Heart right ventricle (tissue), 16 donors: ENCODE data around the gene C2CD2. TPM values are rescaled to one million over a fixed set of nuclear protein-coding genes. Genes with fewer than 3 reads are reported as not detected.

Experiments used
- ATAC-seq, 8 donors: fragments of 200-7000 bp; cut with Tn5 transposase; one replicate each; pipeline ENCODE4 v1.9.1; 2020; ENCODE audit warnings: mild to moderate bottlenecking in 8 of 8, moderate library complexity in 8 of 8, moderate number of reproducible peaks in 1 of 8
- DNase-seq, 2 donors: peaks; one replicate each; pipeline ENCODE4 v3.0.0-alpha.2; 2020
- H3K27ac ChIP-seq, 10 donors: fragments of 200-600 bp; sonication (generic) in 2 of 10; one replicate each; pipeline versions ENCODE4 v1.5.0 to v1.8.0; 2020 to 2022; ENCODE audit warnings: mild to moderate bottlenecking in 3 of 10
- H3K27me3 ChIP-seq, 7 donors: fragments of 200-600 bp; one replicate each; pipeline ENCODE4 v1.8.0; 2021 to 2022; ENCODE audit warnings: mild to moderate bottlenecking in 2 of 7
- H3K36me3 ChIP-seq, 9 donors: fragments of 200-600 bp; sonication (generic) in 1 of 9; one replicate each; pipeline versions ENCODE4 v1.5.0 to v1.8.0; 2020 to 2022; ENCODE audit warnings: mild to moderate bottlenecking in 2 of 9
- H3K4me1 ChIP-seq, 9 donors: fragments of 200-600 bp; sonication (generic) in 1 of 9; one replicate each; pipeline versions ENCODE4 v1.5.0 to v1.8.0; 2020 to 2022; ENCODE audit warnings: mild to moderate bottlenecking in 4 of 9
- H3K4me3 ChIP-seq, 10 donors: fragments of 200-600 bp; sonication (generic) in 2 of 10; one replicate each; pipeline versions ENCODE4 v1.5.0 to v1.8.0; 2020 to 2022; ENCODE audit warnings: mild to moderate bottlenecking in 7 of 10, moderate library complexity in 2 of 10
- H3K9me3 ChIP-seq, 11 donors: fragments of 200-600 bp in 10 of 11; sonication (generic) in 2 of 11; one replicate each; pipeline versions ENCODE4 v1.5.0 to v1.8.0; 2013 to 2022; ENCODE audit warnings: mild to moderate bottlenecking in 2 of 11, control low read depth in 1 of 11, moderate library complexity in 1 of 11
- WGBS, 2 donors: extraction: QIAGEN DNeasy Blood & Tissue Kit; methylation state at CpG; one replicate each; pipeline ENCODE4 v1.1.7; 2013; ENCODE audit warnings: inconsistent platforms in 1 of 2; 5-methylcytosine and 5-hydroxymethylcytosine counted together
- intact Hi-C, 10 donors: fragments of 100-400 bp; cut with DNase I; formaldehyde crosslinking; loops; one replicate each; pipeline versions ENCODE4 v1.11.1 to v1.14.2; 2022
- polyA plus RNA-seq, 2 donors: library from polyadenylated mRNA; stranded (reverse); fragments of 200-250 nt; gene quantifications; one replicate each; pipeline ENCODE4 v1.2.3, GENCODE V29; 2013
- total RNA-seq, 10 donors: library from RNA; stranded (reverse); fragmentation: NEBNext Ultra II Directional in 3 of 10; extraction: Animal tissue kit (Norgen Biotek cat#: 25700) in 3 of 10; gene quantifications; one replicate each; pipeline versions ENCODE4 v1.2.1 to v1.2.4, GENCODE V29; 2021 to 2023
- TF ChIP-seq, protein P1 (sequence below), 9 donors: fragments of 200-600 bp; sonication (generic) in 2 of 9; IDR thresholded peaks; one replicate each; pipeline versions ENCODE4 v1.5.0 to v1.8.0; 2021 to 2022; ENCODE audit warnings: antibody characterized with exemption in 9 of 9, mild to moderate bottlenecking in 5 of 9, moderate library complexity in 1 of 9
- donor health status: Arrhythmogenic right ventricular cardiomyopathy.
- donor health status: ischemic (EF 13 %, LVEDD 7.1; RV severe dilation, severe dysfunction).
- donor health status: healthy with polysubstance abuse.
- donor health status: DM: no; HTN: yes; CAD: no.
- donor health status: DM: no; HTN: no; CAD: no.
- donor health status: ischemic (EF 25% LVEDD 6.9; RV normal size, moderate dysfunction).
- donor health status: ischemic (EF 25% LVEDD 5.7; RV mildly dilated, moderate dysfunction).
- donor health status: healthy.
- donor health status: DM: yes; HTN: yes; CAD: no.
- donor health status: Ischemic cardiomyopathy.
- donor health status: ischemic (EF 35%, LVEDD 5.7; RV mildly dilated, moderate dysfunction).
- donor health status: nonischemic (EF 11% LVEDD 7.7; RV severe dilation, severe dysfunction).
- donor health status: DM: yes; HTN: yes; CAD: no.
- donor health status: PGD.
- donor health status: ischemic (EF 29% LVEDD 5.4; RV normal size, mild dysfunction).
- donor health status: nonischemic (EF 23%, LVEDD 6.1; RV moderate dilation, normal function).

C2CD2 gene
- total and polyA plus RNA-seq, 12 donors: 4.5 to 11.1 (median 6.6) TPM

DNA sequence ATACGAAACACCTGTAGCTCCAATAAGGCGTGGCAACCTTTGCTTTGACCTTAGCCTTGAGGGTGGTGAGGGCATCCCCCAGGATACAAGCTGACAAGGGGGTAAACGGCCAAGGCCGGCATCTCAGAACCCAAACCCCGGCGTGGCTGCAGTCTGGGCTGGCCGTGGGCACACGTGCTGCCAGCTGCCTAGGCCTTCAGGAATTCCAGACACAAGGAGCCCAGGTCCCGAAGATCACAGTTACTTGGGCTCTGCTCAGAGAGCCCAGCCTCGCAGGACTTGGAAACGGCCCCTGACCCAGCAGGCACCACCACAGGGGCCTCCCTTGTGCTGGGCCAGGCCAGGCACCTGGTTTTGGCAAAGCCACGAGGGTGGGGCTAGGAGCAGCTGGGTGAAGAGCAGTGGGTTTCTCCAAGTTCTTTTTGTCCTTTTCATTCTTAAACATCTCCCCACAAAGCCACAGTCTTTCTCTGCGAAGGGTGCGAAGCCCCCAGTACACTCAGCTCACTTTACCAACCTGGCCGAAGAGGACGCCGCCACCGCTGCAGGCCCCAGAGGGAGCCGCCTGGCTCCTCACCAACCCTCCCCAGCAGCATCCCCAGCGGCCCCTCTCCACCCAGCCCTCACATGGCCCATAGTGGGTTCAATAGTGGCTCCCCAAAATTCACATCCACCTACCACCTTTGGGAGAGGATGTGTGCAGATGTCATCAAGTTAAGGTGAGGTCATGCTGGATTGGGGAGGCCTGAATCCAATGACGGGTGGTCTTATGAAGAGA is 101.5 kb downstream of the C2CD2 start:
- H3K27ac ChIP-seq: no peak overlapping the region
- DNase-seq: no peak
- 93% methylated on average over 21 of the region's 21 CpGs for WGBS, 2 donors
- peaks cover 0 to 70% (median 14%) of the 10 kb centered on the region in 9 donors for H3K36me3 ChIP-seq
- no peaks in the 10 kb centered on the region for H3K27me3 ChIP-seq
- no peaks in the 10 kb centered on the region for H3K4me1 ChIP-seq
- ATAC-seq: no peak
- no peaks in the 10 kb centered on the region for H3K9me3 ChIP-seq
- TF ChIP-seq, protein P1, sequence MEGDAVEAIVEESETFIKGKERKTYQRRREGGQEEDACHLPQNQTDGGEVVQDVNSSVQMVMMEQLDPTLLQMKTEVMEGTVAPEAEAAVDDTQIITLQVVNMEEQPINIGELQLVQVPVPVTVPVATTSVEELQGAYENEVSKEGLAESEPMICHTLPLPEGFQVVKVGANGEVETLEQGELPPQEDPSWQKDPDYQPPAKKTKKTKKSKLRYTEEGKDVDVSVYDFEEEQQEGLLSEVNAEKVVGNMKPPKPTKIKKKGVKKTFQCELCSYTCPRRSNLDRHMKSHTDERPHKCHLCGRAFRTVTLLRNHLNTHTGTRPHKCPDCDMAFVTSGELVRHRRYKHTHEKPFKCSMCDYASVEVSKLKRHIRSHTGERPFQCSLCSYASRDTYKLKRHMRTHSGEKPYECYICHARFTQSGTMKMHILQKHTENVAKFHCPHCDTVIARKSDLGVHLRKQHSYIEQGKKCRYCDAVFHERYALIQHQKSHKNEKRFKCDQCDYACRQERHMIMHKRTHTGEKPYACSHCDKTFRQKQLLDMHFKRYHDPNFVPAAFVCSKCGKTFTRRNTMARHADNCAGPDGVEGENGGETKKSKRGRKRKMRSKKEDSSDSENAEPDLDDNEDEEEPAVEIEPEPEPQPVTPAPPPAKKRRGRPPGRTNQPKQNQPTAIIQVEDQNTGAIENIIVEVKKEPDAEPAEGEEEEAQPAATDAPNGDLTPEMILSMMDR (IDR thresholded peaks at IDR 0.05): no peak
- intact Hi-C loops: no loop called here
- H3K4me3 ChIP-seq: no peak overlapping the region

DNA sequence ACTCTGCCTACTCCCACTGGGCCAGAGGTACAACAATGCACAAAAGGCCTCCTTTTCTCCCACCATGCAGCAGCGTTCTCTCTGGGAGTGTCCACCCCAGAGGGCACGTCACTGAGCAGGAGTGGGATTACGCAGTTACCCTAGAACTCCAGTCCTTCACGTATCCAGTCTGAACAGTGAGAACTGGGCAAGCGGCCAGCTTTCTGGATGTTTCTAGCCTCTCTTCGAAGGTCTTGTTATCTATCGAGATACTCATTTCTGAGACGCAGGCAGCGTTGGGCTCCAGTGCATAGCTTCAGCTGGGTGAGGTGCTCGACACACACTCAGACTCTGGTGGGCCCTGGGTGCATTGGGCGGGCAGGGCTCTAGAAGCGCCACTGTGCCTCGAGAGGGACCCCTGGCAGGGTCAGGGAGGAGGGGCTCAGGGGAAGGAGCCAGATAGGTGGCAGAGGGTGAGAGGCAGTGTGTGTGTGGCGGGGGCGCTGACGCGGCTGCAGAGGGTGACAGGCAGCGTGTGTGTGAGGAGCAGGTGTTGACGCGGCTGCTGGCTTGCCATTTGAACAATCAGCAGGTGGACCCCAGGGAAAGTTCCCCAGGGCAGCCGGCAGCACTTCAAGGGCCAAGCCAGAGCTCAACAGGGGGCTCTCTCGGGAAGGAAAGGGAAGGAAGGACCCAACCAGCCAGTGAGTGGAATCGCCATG is 102.6 kb downstream of the C2CD2 start:
- no peak overlapping the region for H3K27ac ChIP-seq
- no peak overlapping the region for H3K4me3 ChIP-seq
- ATAC-seq: peak in 1 of 8 donors; percentile 40
- 72 to 76% methylated on average over 23 of the region's 23 CpGs for WGBS, 2 donors
- intact Hi-C loops: no loop called here
- peaks cover 0 to 63% (median 7%) of the 10 kb centered on the region in 9 donors for H3K36me3 ChIP-seq
- TF ChIP-seq, protein P1 (IDR thresholded peaks at IDR 0.05): no peak
- no peaks in the 10 kb centered on the region for H3K9me3 ChIP-seq
- H3K27me3 ChIP-seq: no peaks in the 10 kb centered on the region
- no peaks in the 10 kb centered on the region for H3K4me1 ChIP-seq
- no peak for DNase-seq

DNA sequence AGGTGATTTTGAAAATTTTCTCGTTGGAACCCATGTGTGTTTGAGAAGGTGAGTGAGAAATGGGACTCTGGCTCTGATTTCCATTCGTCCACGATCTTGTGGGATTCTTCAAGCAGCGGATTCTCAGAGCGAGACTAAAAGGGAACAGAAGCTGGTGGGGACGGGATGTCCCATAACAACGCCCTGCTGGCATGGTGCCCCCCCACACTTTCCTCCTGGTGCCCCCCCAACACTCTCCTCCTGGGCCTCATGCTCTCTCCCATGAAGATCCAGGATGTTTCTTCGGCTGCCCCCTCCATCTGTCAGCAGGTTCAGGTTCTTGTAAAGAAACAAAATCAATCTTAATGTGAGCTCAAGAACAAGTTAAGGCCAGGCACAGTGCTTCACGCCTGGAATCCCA is 103.7 kb downstream of the C2CD2 start:
- H3K4me3 ChIP-seq: no peak overlapping the region
- ATAC-seq (no peak), DNase-seq (no peak)
- peaks cover 0 to 67% (median 7%) of the 10 kb centered on the region in 9 donors for H3K36me3 ChIP-seq
- 95 to 96% methylated on average over 9 of the region's 9 CpGs for WGBS, 2 donors
- H3K4me1 ChIP-seq: no peaks in the 10 kb centered on the region
- no peaks in the 10 kb centered on the region for H3K27me3 ChIP-seq
- intact Hi-C loops: no loop called here
- no peak overlapping the region for H3K27ac ChIP-seq
- no peaks in the 10 kb centered on the region for H3K9me3 ChIP-seq
- TF ChIP-seq, protein P1 (IDR thresholded peaks at IDR 0.05): no peak

DNA sequence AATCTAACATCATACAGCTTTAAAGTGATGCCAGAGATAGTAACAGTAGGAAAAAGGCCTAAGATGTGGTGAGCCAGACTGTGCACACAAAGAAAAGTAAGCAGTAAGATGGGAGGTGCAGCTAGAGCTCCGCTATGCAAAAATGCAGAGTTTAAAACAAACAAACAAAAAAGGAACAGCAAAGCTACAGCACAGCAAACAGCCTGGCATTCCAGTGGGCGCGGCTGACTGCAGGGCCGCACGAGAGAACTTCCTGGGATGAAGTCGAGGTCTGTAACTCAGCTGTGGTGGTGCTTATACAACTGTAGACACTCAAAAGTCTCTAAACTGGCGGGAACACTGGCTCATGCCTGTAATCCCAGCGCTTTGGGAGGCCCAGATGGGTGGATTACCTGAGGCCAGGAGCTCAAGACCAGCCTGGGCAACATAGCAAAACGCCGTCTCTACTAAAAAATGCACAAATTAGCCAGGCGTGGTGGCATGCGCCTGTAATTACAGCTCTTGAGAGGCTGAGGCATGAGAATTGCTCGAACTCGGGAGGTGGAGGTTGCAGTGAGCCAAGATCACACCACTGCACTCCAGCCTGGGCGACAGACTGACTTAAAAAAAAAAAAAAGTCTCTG is 104.7 kb downstream of the C2CD2 start:
- DNase-seq: no peak
- H3K4me1 ChIP-seq: no peaks in the 10 kb centered on the region
- H3K36me3 ChIP-seq: peaks cover 0 to 57% (median 4%) of the 10 kb centered on the region in 9 donors
- H3K27me3 ChIP-seq: no peaks in the 10 kb centered on the region
- H3K27ac ChIP-seq: no peak overlapping the region
- ATAC-seq: no peak
- TF ChIP-seq, protein P1 (IDR thresholded peaks at IDR 0.05): no peak
- no peak overlapping the region for H3K4me3 ChIP-seq
- intact Hi-C loops: no loop called here
- no peaks in the 10 kb centered on the region for H3K9me3 ChIP-seq
- 88 to 93% methylated on average over 15 of the region's 15 CpGs for WGBS, 2 donors
